Gastrocnemius medialis (tissue), 4 donors: ENCODE measurements around the gene CHST8.

Experiments
- CTCF ChIP-seq, 5 experiments: fragments of 450-650 bp in 3 of 5; fragments of 200-600 bp in 2 of 5; sonication (generic) in 2 of 5; IDR thresholded peaks in 4 of 5; conservative IDR thresholded peaks in 1 of 5; 1 replicate in 4 of 5; 2 replicates in 1 of 5; pipeline ENCODE4 v1.5.1; 2016 to 2019; ENCODE audit warnings: antibody characterized with exemption in 5 of 5, mild to moderate bottlenecking in 3 of 5, moderate library complexity in 3 of 5
- POLR2A ChIP-seq, 2 donors: fragments of 450-650 bp; IDR thresholded peaks; one replicate each; pipeline ENCODE4 v1.6.1; 2017; ENCODE audit warnings: antibody characterized with exemption in 2 of 2, mild to moderate bottlenecking in 2 of 2, moderate library complexity in 2 of 2

GRCh38 chr19:33719366-33720154 is 97.8 kb downstream of the CHST8 start:
- TF ChIP-seq CTCF (IDR thresholded peaks at IDR 0.05 in 4 of 5, conservative IDR thresholded peaks at IDR 0.05 in 1 of 5) (no peak), POLR2A (IDR thresholded peaks at IDR 0.05) (no peak)
